B cell (primary cell): ENCODE measurements around the gene ARHGDIG. TPM values are rescaled to one million over a fixed set of nuclear protein-coding genes. Genes with fewer than 3 reads are reported as not detected.

Experiments
- ATAC-seq: fragments of 200-7000 bp; cut with Tn5 transposase; one replicate; pipeline ENCODE4 v1.10.0; 2021; ENCODE audit warnings: low read depth, mild to moderate bottlenecking, moderate number of reproducible peaks, moderate library complexity
- CTCF ChIA-PET: fragments of 350-600 bp; sonication (Branson Sonifier 250); formaldehyde crosslinking; loops from one replicate; lab custom pipeline; 2021; ENCODE audit warnings: antibody characterized with exemption, inconsistent platforms; lab: Charles Lee
- POLR2A ChIA-PET: fragments of 350-600 bp; sonication (Branson Sonifier 250); formaldehyde crosslinking; loops from one replicate; lab custom pipeline; 2021; ENCODE audit warnings: antibody characterized with exemption; lab: Charles Lee
- DNase-seq: peaks from one replicate; pipeline ENCODE4 v3.0.0; 2013
- H2AFZ ChIP-seq: 2 replicates; pipeline ENCODE4 v1.6.1; 2012; ENCODE audit warnings: mild to moderate bottlenecking, low read depth, low read length; ENCODE audit not compliant: insufficient read depth, poor library complexity, severe bottlenecking
- H3K27ac ChIP-seq, 2 donors: 1 replicate in 1 of 2; 2 replicates in 1 of 2; pipeline ENCODE4 v1.5.1; 2012 to 2013; ENCODE audit warnings: low read length in 2 of 2, mild to moderate bottlenecking in 2 of 2, moderate library complexity in 1 of 2
- H3K27me3 ChIP-seq, 4 experiments: fragments of 200-600 bp in 1 of 4; sonication (generic) in 1 of 4; replicated peaks in 1 of 4; 1 replicate in 2 of 4; 2 replicates in 2 of 4; pipeline versions ENCODE4 v1.6.1 to v1.7.0; 2013 to 2016; ENCODE audit warnings: low read length in 3 of 4, mild to moderate bottlenecking in 2 of 4, mixed read lengths in 1 of 4, moderate library complexity in 1 of 4; ENCODE audit not compliant: insufficient read depth in 4 of 4, control insufficient read depth in 3 of 4; ENCODE audit errors: control extremely low read depth in 1 of 4
- H3K36me3 ChIP-seq, 2 experiments: replicated peaks in 1 of 2; 1 replicate in 1 of 2; 2 replicates in 1 of 2; pipeline versions ENCODE4 v1.6.1 to v1.7.1; 2013; ENCODE audit warnings: low read length in 1 of 2; ENCODE audit not compliant: insufficient read depth in 2 of 2, control insufficient read depth in 1 of 2; ENCODE audit errors: control extremely low read depth in 1 of 2, extremely low read depth in 1 of 2
- H3K4me1 ChIP-seq, 2 donors: fragments of 200-600 bp in 1 of 2; sonication (generic) in 1 of 2; 1 replicate in 1 of 2; 2 replicates in 1 of 2; pipeline versions ENCODE4 v1.5.1 to v1.6.1; 2013 to 2017; ENCODE audit warnings: low read length in 2 of 2; ENCODE audit not compliant: control insufficient read depth in 2 of 2, insufficient read depth in 2 of 2
- H3K4me2 ChIP-seq: replicated peaks from 2 replicates; pipeline ENCODE3; 2012; ENCODE audit warnings: mild to moderate bottlenecking, low read depth, low read length; ENCODE audit not compliant: poor library complexity, severe bottlenecking
- H3K4me3 ChIP-seq, 5 experiments: fragments of 200-600 bp in 1 of 5; sonication (generic) in 1 of 5; 1 replicate in 3 of 5; 2 replicates in 2 of 5; pipeline versions ENCODE4 v1.5.1 to v1.7.0; 2011 to 2016; ENCODE audit warnings: low read length in 4 of 5, mild to moderate bottlenecking in 4 of 5, low read depth in 2 of 5, control low read depth in 1 of 5, moderate library complexity in 1 of 5; ENCODE audit not compliant: insufficient read depth in 1 of 5; ENCODE audit errors: control extremely low read depth in 1 of 5, extremely low read depth in 1 of 5
- H3K79me2 ChIP-seq: fragments of 200-600 bp; sonication (generic); one replicate; pipeline ENCODE4 v1.6.0; 2016; ENCODE audit warnings: low read length; ENCODE audit not compliant: control insufficient read depth, insufficient read depth
- H3K9ac ChIP-seq: fragments of 200-600 bp; sonication (generic); 2 replicates; pipeline ENCODE4 v1.6.1; 2017; ENCODE audit warnings: mild to moderate bottlenecking, low read length, moderate library complexity
- H3K9me3 ChIP-seq, 3 donors: one replicate each; pipeline versions ENCODE4 v1.6.1 to v1.7.1; 2013; ENCODE audit warnings: low read length in 2 of 3; ENCODE audit not compliant: control insufficient read depth in 2 of 3, insufficient read depth in 1 of 3; ENCODE audit errors: control extremely low read depth in 1 of 3
- H4K20me1 ChIP-seq: 2 replicates; pipeline ENCODE4 v1.6.0; 2012; ENCODE audit warnings: mild to moderate bottlenecking, low read length; ENCODE audit not compliant: insufficient read depth, control insufficient read depth, poor library complexity, severe bottlenecking
- H3K27ac Mint-ChIP-seq: one replicate; pipeline ENCODE4 v1.8.0; 2021; ENCODE audit warnings: mixed read lengths
- H3K27me3 Mint-ChIP-seq: one replicate; pipeline ENCODE4 v1.8.0; 2021; ENCODE audit warnings: mixed read lengths
- H3K4me1 Mint-ChIP-seq: one replicate; pipeline ENCODE4 v1.8.0; 2021; ENCODE audit warnings: mixed read lengths
- H3K4me3 Mint-ChIP-seq: one replicate; pipeline ENCODE4 v1.8.0; 2021; ENCODE audit warnings: mixed read lengths
- H3K9me3 Mint-ChIP-seq: one replicate; pipeline ENCODE4 v1.8.0; 2022; ENCODE audit warnings: mixed read lengths; ENCODE audit not compliant: insufficient read depth
- CTCF ChIP-seq: fragments of 200-600 bp; IDR thresholded peaks from one replicate; pipeline ENCODE4 v1.8.0; 2022; ENCODE audit warnings: antibody characterized with exemption, mild to moderate bottlenecking
- EZH2 ChIP-seq: IDR thresholded peaks from 2 replicates; pipeline ENCODE4 v1.6.1; 2012; ENCODE audit warnings: borderline replicate concordance, low read depth, mild to moderate bottlenecking, moderate library complexity, low read length; ENCODE audit not compliant: insufficient read depth, poor library complexity, severe bottlenecking
- WGBS: methylation state at CpG from one replicate; pipeline ENCODE4 v1.1.5; 2013; ENCODE audit warnings: missing lambda C conversion rate; ENCODE audit not compliant: insufficient coverage; 5-methylcytosine and 5-hydroxymethylcytosine counted together
- intact Hi-C: fragments of 100-400 bp; cut with micrococcal nuclease; formaldehyde crosslinking; loops from one replicate; pipeline ENCODE4 v1.10.0; 2022
- polyA plus RNA-seq: library from polyadenylated mRNA; depleted of rRNA; stranded (reverse); fragments of >200 nt; gene quantifications from 2 replicates; pipeline ENCODE4 v1.2.3, GENCODE V29; 2012
- total RNA-seq, 2 donors: library from RNA; stranded (reverse); fragments of 120-200 nt in 1 of 2; gene quantifications; 1 replicate in 1 of 2; 2 replicates in 1 of 2; pipeline versions ENCODE4 v1.2.3 to v1.2.4, GENCODE V29; 2013 to 2022

The ARHGDIG gene
- total and polyA plus RNA-seq, 2 donors (not counting 1 experiment from before 2014, with no cell fraction given), result 0.64 TPM; not detected in 1

GRCh38 chr16:243348-243747, 37.0 kb upstream of the ARHGDIG start:
- DNase-seq (no peak), ATAC-seq (no peak)
- Histone ChIP-seq H3K4me3 (no peak overlapping the region), H3K27ac (no peak overlapping the region), H3K79me2 (peaks cover 60% of the 10 kb centered on the region), H3K36me3 (no peaks in the 10 kb centered on the region), H4K20me1 (peaks cover 24% of the 10 kb centered on the region), H3K4me2 (no peak overlapping the region), H3K9ac (no peak overlapping the region), H2AFZ (no peak overlapping the region), H3K9me3 (no peaks in the 10 kb centered on the region), H3K27me3 (no peaks in the 10 kb centered on the region), H3K4me1 (peaks cover 0 to 3% of the 10 kb centered on the region in 2 donors)
- CTCF ChIA-PET, result interaction anchor here (0.7 kb wide), 1 partner anchor 909 kb away, joined by 4 read pairs; no protein-coding TSS in a partner anchor
- Mint-ChIP-seq H3K27me3 (no peaks in the 10 kb centered on the region), H3K4me1 (peaks cover 15% of the 10 kb centered on the region), H3K27ac (no peak overlapping the region), H3K4me3 (no peak overlapping the region), H3K9me3 (no peaks in the 10 kb centered on the region)
- intact Hi-C loops, result no loop called here
- 89% methylated on average over 3 of the region's 4 CpGs for WGBS
- TF ChIP-seq CTCF (no peak), EZH2 (no peak)
- POLR2A ChIA-PET, result no interaction called here

GRCh38 chr16:245105-245504, 35.3 kb upstream of the ARHGDIG start:
- Mint-ChIP-seq H3K27ac (no peak overlapping the region), H3K27me3 (no peaks in the 10 kb centered on the region), H3K9me3 (no peaks in the 10 kb centered on the region), H3K4me3 (no peak overlapping the region), H3K4me1 (peaks cover 8% of the 10 kb centered on the region)
- Histone ChIP-seq H3K4me2 (no peak overlapping the region), H3K27me3 (no peaks in the 10 kb centered on the region), H4K20me1 (peaks cover 17% of the 10 kb centered on the region), H3K4me3 (no peak overlapping the region), H3K27ac (no peak overlapping the region), H3K79me2 (peaks cover 66% of the 10 kb centered on the region), H3K36me3 (peaks cover 0 to 4% of the 10 kb centered on the region in 2 experiments), H3K9ac (no peak overlapping the region), H3K9me3 (no peaks in the 10 kb centered on the region), H3K4me1 (peaks cover 0 to 3% of the 10 kb centered on the region in 2 donors), H2AFZ (no peak overlapping the region)
- ChIA-PET CTCF (interaction anchor here (1.0 kb wide), 1 partner anchor 10 kb away, joined by 3 read pairs; no protein-coding TSS in a partner anchor), POLR2A (no interaction called here)
- ATAC-seq, result no peak
- intact Hi-C loops, result no loop called here
- no peak for DNase-seq
- TF ChIP-seq CTCF (no peak), EZH2 (no peak)
- 100% methylated on average over 7 of the region's 9 CpGs for WGBS
